Measurements from ENCODE around the gene KIF13A.
"Not testable (repeated sequence)": the region's sequence is repeated elsewhere in the genome, so short reads cannot be mapped to it uniquely, and the experiment has no call there.

The KIF13A gene

DNA sequence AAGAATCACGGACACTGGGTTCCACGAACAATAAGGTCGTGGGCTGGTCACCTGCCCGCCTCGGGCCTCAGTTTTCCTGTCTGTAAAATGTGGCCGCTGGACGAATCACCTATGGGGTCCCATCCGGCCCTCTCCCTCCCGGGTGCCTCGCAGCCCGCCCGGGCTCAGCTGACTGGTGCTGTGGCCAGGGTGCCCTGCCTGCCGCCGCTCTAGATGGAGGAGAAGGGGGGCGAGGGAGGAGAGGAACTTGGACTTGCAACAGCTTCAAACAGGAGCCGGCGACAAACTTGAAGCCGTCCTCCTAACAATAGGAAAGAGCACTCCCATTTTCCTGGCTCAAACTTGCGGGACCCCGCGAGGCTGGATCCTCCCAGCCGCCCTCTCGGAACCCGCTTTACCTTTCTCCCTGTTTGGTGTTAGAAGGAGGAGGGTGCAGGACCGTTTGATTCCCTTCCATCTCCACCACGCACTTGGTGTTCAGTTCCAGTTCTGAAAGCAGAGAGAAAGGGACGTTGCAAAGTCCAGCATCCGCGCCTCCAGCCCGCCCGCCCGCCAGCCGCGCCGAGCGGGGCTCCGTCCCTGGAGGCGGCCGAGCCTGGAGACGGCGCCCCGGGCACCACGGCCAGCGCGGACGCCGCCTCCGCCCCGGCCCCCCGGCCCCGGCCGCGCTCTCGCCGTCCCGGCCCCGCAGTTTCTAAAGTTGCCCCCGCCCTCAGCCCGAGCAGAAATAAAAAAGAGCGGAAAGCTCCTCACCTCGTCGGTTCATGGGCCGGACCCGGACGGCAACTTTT, 584 bp downstream of the KIF13A start:
- TF ChIP-seq POLR2A (IDR thresholded peaks at IDR 0.05; ENCODE audit: low read depth, low read length), result no peak
- DNase-seq (ENCODE audit: insufficient read length, low spot score), result peak; percentile 65
- no peak for FAIRE-seq

GRCh38 chr6:17985934-17986655, 1.3 kb downstream of the KIF13A start:
- no peak for FAIRE-seq
- no peak for TF ChIP-seq POLR2A (IDR thresholded peaks at IDR 0.05; ENCODE audit: low read depth, low read length)
- no peak for DNase-seq (ENCODE audit: insufficient read length, low spot score)

- DNase-seq (ENCODE audit: insufficient read length, low spot score), result no peak
- no peak for TF ChIP-seq POLR2A (IDR thresholded peaks at IDR 0.05; ENCODE audit: low read depth, low read length)
- peak; percentile 41 for FAIRE-seq
These were observed 2.4 kb downstream of the KIF13A start for GRCh38 chr6:17984812-17985670.

DNA sequence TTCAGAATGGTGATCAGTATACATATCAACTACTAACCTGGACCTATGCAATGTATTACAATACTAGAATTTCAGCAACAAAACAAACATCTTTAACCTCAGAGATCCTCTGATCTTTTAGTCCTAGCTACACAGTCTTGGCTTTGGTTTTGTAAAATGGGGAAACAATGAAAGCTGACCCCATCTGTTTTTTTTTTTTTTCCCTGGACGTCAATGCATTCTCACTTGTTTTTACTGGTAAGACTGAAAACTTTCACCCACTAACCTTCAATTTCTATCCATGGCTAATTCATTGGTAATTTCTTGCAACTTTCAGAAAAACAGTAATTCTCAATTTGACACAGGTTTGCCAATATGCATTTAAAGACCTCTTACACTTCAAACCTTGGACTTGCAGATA, 3.0 kb downstream of the KIF13A start:
- FAIRE-seq (no peak), DNase-seq (ENCODE audit: insufficient read length, low spot score) (no peak)
- TF ChIP-seq POLR2A (IDR thresholded peaks at IDR 0.05; ENCODE audit: low read depth, low read length), result no peak

DNA sequence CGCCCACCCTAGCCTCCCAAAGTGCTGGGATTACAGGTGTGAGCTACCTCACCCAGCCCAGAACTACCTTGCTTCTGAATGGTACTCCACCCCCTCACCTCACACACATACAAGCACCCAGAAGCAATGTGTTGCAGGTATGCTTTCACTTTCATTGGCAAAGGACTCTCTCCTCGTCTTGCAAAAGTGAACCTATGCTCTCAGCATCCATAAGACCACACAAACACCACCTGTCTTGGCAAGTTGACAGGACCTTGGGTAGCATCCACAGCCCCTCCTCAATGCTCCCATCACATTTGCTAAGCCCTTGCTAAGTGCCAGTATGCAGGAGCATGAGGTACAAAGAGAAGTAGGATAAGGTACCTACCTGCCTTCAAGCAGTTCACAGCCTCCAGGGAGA, 3.7 kb downstream of the KIF13A start:
- no peak for DNase-seq (ENCODE audit: insufficient read length, low spot score)
- FAIRE-seq, result no peak
- TF ChIP-seq POLR2A (IDR thresholded peaks at IDR 0.05; ENCODE audit: low read depth, low read length), result no peak

DNA sequence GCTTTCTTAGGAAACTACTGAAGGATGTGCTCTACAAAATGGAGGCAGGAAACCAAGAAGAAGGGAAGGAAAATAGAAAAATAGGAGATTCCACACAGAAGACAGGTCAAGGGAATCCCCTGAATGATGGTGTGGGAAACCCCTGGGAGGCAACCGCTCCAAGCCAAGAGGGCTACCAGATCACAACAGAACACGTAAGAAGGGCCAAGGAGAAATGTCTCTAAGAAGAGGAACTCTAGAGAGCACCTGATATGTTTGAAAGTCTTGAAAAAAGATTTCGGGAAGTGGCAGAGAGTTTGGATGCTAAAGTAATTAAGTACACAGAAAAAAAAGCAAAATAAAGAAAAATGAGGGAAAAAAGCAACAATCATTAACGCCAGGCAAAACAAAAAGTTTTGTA, 7.1 kb downstream of the KIF13A start:
- DNase-seq (ENCODE audit: insufficient read length, low spot score) (no peak), FAIRE-seq (no peak)
- no peak for TF ChIP-seq POLR2A (IDR thresholded peaks at IDR 0.05; ENCODE audit: low read depth, low read length)

GRCh38 chr6:17979479-17979878, 8.0 kb downstream of the KIF13A start:
- no peak for FAIRE-seq

GRCh38 chr6:17976258-17976657, 11.2 kb downstream of the KIF13A start:
- DNase-seq (ENCODE audit: insufficient read length, low spot score); FAIRE-seq: not testable (repeated sequence)

More at GRCh38 chr6:17979479-17979878, 8.0 kb downstream of the KIF13A start:
- no peak for DNase-seq (ENCODE audit: insufficient read length, low spot score)
- TF ChIP-seq POLR2A (IDR thresholded peaks at IDR 0.05; ENCODE audit: low read depth, low read length), result no peak

DNA sequence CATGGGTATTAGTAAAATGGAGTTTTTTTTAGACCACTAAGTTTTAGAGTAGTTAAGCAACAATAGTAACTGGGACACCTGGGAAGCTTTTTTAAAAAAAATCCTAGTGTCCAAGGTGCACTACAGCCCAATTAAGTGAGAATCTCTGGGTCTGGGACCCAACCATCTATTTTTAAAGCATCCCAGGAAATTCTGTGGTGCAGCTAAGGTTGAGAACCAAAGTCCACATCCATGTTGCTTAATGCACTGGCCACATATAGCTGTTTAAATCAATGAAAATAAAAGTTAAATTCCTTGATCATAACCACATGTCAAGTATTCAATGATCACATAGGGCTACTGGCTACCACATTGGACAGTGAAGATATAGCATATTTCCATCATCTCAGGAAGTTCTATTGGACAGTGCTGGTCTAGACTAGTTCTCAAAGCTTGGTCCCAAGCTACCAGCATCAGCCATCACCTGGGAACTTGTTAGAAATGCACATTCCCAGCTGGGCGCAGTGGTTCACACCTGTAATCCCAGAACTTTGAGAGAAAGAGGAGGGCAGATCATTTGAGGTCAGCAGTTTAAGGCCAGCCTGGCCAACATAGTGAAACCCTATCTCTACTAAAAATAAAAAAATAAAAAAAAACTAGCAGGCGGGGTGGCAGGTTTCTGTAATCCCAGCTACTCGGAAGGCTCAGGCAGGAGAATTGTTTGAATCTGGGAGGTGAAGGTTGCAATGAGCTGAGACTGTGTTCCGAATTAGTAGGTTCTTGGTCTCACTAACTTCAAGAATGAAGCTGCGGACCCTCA, 12.7 kb downstream of the KIF13A start:
- no peak for TF ChIP-seq POLR2A (IDR thresholded peaks at IDR 0.05; ENCODE audit: low read depth, low read length)
- FAIRE-seq, result no peak
- no peak for DNase-seq (ENCODE audit: insufficient read length, low spot score)

GRCh38 chr6:17972978-17973622, 14.3 kb downstream of the KIF13A start:
- TF ChIP-seq POLR2A (IDR thresholded peaks at IDR 0.05; ENCODE audit: low read depth, low read length), result no peak
- no peak for DNase-seq (ENCODE audit: insufficient read length, low spot score)
- no peak for FAIRE-seq

GRCh38 chr6:17972074-17972952, 15.1 kb downstream of the KIF13A start:
- TF ChIP-seq POLR2A (IDR thresholded peaks at IDR 0.05; ENCODE audit: low read depth, low read length), result no peak
- no peak for DNase-seq (ENCODE audit: insufficient read length, low spot score)
- no peak for FAIRE-seq
